PC-9 (cell line): ENCODE data around the gene RUBCN. TPM values are rescaled to one million over a fixed set of nuclear protein-coding genes. Genes with fewer than 3 reads are reported as not detected.
"Not testable (repeated sequence)": the region's sequence is repeated elsewhere in the genome, so short reads cannot be mapped to it uniquely, and the experiment has no call there.

Experiments used
- BruUV-seq: library from RNA; stranded (reverse); fragments of 400-500 nt; replicated peaks from 2 replicates; lab custom pipeline; 2021; lab: Mats Ljungman, UMichigan
- CTCF ChIA-PET: fragments of 300-600 bp; sonication (Branson Sonifier 250); formaldehyde crosslinking; loops from one replicate; lab custom pipeline; 2022; ENCODE audit warnings: antibody characterized with exemption; lab: Charles Lee
- POLR2A ChIA-PET: fragments of 300-600 bp; sonication (Branson Sonifier 250); formaldehyde crosslinking; loops from one replicate; lab custom pipeline; 2022; ENCODE audit warnings: antibody characterized with exemption; ENCODE audit not compliant: unreplicated experiment; lab: Charles Lee
- DNase-seq, 2 experiments: peaks; one replicate each; pipeline versions ENCODE4 v3.0.0 to v3.0.0-alpha.2; 2015 to 2022; ENCODE audit warnings: mixed read lengths in 1 of 2
- H2AFZ ChIP-seq: fragments of 200-600 bp; sonication (generic); 2 replicates; pipeline ENCODE4 v1.8.1; 2017; ENCODE audit warnings: antibody characterized with exemption
- H3F3A ChIP-seq: fragments of 200-600 bp; sonication (generic); 2 replicates; pipeline ENCODE4 v1.8.1; 2017; ENCODE audit warnings: antibody characterized with exemption, mild to moderate bottlenecking, low read depth; ENCODE audit not compliant: insufficient read depth
- H3K27ac ChIP-seq: fragments of 200-600 bp; sonication (generic); 2 replicates; pipeline ENCODE4 v1.6.1; 2016; ENCODE audit warnings: mixed run types
- H3K27me3 ChIP-seq: fragments of 200-600 bp; sonication (generic); 2 replicates; pipeline ENCODE4 v1.6.1; 2016; ENCODE audit warnings: low read depth, mixed run types; ENCODE audit not compliant: insufficient read depth
- H3K36me3 ChIP-seq: fragments of 200-600 bp; sonication (generic); 2 replicates; pipeline ENCODE4 v1.6.1; 2016; ENCODE audit warnings: low read depth, mixed run types
- H3K4me1 ChIP-seq: fragments of 200-600 bp; sonication (generic); replicated peaks from 2 replicates; pipeline ENCODE4 v1.6.1; 2016; ENCODE audit warnings: mixed run types; ENCODE audit not compliant: insufficient read depth
- H3K4me2 ChIP-seq: fragments of 200-600 bp; sonication (generic); 2 replicates; pipeline ENCODE4 v1.6.1; 2017; ENCODE audit warnings: mixed run types
- H3K4me3 ChIP-seq: fragments of 200-600 bp; sonication (generic); 2 replicates; pipeline ENCODE4 v1.6.1; 2016; ENCODE audit warnings: mixed run types
- H3K79me2 ChIP-seq: fragments of 200-600 bp; sonication (generic); 2 replicates; pipeline ENCODE4 v1.6.1; 2017; ENCODE audit warnings: low read depth, mixed run types
- H3K9me2 ChIP-seq: fragments of 200-600 bp; sonication (generic); 2 replicates; pipeline ENCODE4 v1.8.1; 2017; ENCODE audit warnings: mild to moderate bottlenecking; ENCODE audit not compliant: insufficient read depth
- H3K9me3 ChIP-seq: fragments of 200-600 bp; sonication (generic); 2 replicates; pipeline ENCODE4 v1.8.1; 2016; ENCODE audit warnings: low read depth; ENCODE audit not compliant: insufficient read depth
- H4K20me1 ChIP-seq: fragments of 200-600 bp; sonication (generic); 2 replicates; pipeline ENCODE4 v1.8.1; 2017; ENCODE audit not compliant: insufficient read depth
- intact Hi-C: fragments of 100-400 bp; cut with micrococcal nuclease; formaldehyde crosslinking; loops from one replicate; pipeline ENCODE4 v1.10.0; 2022; ENCODE audit not compliant: unreplicated experiment
- total RNA-seq: library from RNA; stranded (reverse); gene quantifications from 2 replicates; pipeline ENCODE4 v1.2.3, GENCODE V29; 2021

The RUBCN gene
- total RNA-seq, 1 experiment from 2014 or later, result 34.2 TPM

DNA sequence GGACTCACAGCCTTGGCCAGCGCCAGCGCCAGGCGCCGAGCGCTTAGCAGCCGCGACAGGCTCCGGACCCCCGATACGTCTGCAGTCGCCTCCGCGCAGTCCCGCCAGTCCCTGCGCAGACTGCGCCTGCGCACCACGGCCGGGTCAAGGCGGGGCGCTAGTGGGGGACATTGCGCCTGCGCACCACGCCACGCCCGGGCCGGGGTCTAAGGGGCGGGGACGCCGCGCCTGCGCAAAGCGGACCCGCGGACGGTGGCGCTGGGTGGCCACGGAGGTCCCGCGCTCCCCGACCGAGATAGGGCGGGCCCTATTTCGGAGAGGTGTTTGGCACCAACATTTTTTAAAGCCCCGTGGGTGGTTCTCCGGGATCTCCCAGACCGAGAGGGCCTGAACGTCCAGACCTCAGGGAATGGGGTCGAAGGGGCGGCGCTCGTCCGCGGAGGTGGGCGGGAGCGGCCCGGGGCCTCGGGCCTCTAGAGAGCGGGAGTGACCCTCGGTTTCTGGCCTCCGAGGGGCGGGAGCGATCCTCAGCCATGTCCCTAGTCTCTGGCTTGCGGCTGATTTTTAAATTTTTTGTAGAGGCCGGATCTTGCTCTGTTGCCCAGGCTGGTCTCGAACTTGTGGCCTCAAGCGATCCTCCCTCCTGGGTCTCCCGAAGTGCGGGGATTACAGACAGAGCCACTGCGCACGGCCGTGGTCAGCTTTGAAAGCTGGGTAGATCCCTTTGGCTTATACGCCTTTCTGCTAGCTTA is 108.8 kb downstream of the RUBCN start:
- POLR2A ChIA-PET, H3K9me2 ChIP-seq, H3F3A ChIP-seq, CTCF ChIA-PET, H3K27me3 ChIP-seq, H4K20me1 ChIP-seq, intact Hi-C loops, H3K36me3 ChIP-seq, H3K4me1 ChIP-seq, H3K9me3 ChIP-seq: not testable (repeated sequence)
- Histone ChIP-seq H3K4me3 (peak overlapping the region; percentile 66), H3K27ac (peak overlapping the region; percentile 45), H3K79me2 (peaks cover 25% of the 10 kb centered on the region), H2AFZ (peak overlapping the region; percentile 98), H3K4me2 (peak overlapping the region; percentile 76)
- peak; percentile 64 to 98 for DNase-seq
- BruUV-seq, result TSS peak; percentile 75

DNA sequence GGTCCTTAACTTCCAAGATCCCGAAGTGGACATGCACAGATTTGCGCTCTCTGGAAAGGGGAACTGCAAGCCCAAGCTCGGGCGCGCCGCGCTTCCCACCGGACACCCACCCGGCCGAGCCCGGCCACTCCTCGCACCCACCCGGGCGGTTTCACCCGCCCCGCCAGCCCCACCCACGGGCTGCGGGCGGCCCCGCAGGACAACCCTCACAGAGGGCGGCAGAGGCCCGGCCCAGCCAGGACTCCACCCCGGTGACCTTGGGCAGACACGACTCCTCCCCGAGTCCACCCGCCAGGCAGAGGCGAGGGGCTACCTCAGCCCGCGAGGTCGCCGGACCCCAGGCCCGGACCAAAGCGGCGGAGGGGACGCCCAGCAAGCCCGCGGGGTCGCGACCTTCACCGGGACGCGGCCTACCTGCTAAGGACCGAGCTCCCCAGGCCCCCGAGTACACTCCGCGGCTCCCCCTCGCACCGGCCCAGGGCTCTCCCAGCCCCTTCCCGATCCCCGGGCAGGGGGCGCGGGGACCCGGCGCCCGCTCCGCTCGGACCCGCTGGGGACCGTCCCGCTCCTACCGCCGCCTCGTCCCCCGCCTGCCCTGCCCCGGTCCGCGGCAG is 109.4 kb downstream of the RUBCN start:
- POLR2A ChIA-PET, intact Hi-C loops, BruUV-seq, H3K36me3 ChIP-seq, H3K4me1 ChIP-seq, CTCF ChIA-PET, H2AFZ ChIP-seq, H3K27ac ChIP-seq, H4K20me1 ChIP-seq, H3K9me3 ChIP-seq, H3K9me2 ChIP-seq, H3K27me3 ChIP-seq, H3F3A ChIP-seq: not testable (repeated sequence)
- Histone ChIP-seq H3K79me2 (peaks cover 25% of the 10 kb centered on the region), H3K4me3 (peak overlapping the region; percentile 66), H3K4me2 (peak overlapping the region; percentile 80)
- peak in 1 of 2 experiments; percentile 48 for DNase-seq

DNA sequence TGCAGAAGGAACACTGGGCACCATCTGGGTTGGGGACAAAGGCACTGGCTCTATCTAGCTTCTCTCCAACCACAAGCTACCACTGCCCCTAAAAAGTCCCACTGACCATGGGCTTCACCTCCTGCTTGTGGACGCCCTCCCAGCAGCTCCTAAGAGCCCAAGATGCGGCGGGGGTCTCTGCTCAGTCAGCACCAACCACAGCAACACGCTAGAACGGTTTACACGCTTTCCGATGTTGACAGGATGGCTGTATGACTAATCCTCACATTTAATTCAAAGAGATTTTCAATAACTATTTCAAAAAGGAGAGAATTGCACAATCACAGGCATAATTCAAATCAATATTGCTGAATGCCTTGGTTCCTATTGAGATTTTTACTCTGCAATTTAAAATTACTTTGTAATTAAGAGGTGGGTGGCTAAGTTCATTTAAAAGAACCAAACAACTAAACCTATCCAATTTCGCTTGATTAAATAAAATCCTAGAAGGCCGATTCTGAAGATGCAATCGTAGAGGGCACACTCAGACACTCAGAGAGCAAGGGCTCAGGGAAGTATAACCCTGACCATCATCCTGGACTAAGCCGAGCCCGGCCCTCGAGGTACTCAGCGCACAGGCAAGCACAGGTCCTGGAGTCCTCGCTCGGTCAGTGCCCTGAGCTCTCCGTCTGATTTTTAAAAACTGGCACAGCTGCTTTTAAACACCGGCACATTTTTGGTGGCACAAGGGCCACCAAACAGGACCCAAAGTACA is 110.1 kb downstream of the RUBCN start:
- POLR2A ChIA-PET, intact Hi-C loops, DNase-seq, H3K9me2 ChIP-seq, H3K9me3 ChIP-seq, H4K20me1 ChIP-seq, H3K27me3 ChIP-seq, H3F3A ChIP-seq, H3K27ac ChIP-seq, H2AFZ ChIP-seq, CTCF ChIA-PET, H3K36me3 ChIP-seq, H3K4me1 ChIP-seq: not testable (repeated sequence)
- H3K79me2 ChIP-seq, result peaks cover 25% of the 10 kb centered on the region
- peak overlapping the region; percentile 59 for H3K4me3 ChIP-seq
- TSS peak; percentile 40 for BruUV-seq
- peak overlapping the region; percentile 80 for H3K4me2 ChIP-seq

DNA sequence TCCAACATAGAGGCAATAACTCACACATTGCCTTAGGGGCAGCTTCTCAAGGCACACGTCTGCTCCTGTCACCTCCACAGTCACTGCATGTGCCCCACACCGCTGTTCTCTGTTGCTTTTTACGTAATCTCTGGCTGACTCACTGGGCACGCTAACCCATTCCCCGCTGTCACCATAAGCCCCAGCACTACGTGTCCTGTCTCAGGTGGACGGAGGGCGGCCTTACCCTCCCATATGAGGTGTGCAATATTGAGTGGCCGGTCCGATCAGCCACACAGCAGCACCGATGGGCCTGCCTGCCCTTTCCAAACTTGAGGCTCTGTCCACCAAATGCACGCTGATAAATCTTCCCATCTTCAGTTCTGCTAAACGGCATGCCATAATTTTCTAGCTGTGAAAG is 115.2 kb downstream of the RUBCN start:
- H3K27me3 ChIP-seq, BruUV-seq, DNase-seq, H3K4me3 ChIP-seq, H3K4me2 ChIP-seq, H3K27ac ChIP-seq, CTCF ChIA-PET, H3K9me3 ChIP-seq, H2AFZ ChIP-seq, intact Hi-C loops, H3F3A ChIP-seq, H3K4me1 ChIP-seq, H3K9me2 ChIP-seq: not testable (repeated sequence)
- H3K36me3 ChIP-seq, result peaks cover 38% of the 10 kb centered on the region
- H4K20me1 ChIP-seq, result peaks cover 11% of the 10 kb centered on the region
- POLR2A ChIA-PET, result interaction anchor here (0.7 kb wide), 1 partner anchor 623 kb away, joined by 3 read pairs; no protein-coding TSS in a partner anchor
- H3K79me2 ChIP-seq, result peaks cover 20% of the 10 kb centered on the region

Other genes starting within 250 kb of the RUBCN start
- gene BDH1, start 180.9 kb downstream of the RUBCN start, total RNA-seq, result 51.7 and 55.1 TPM in 2 replicates
- gene FYTTD1, start 13.0 kb upstream of the RUBCN start, total RNA-seq, result 75.4 and 78.3 TPM in 2 replicates
- 51.9 and 71.5 TPM in 2 replicates for gene LRCH3, start 54.4 kb upstream of the RUBCN start, total RNA-seq
- 1,816 and 1,880 TPM in 2 replicates for gene RPL35A, start 213.3 kb upstream of the RUBCN start, total RNA-seq
- 19.8 and 21.1 TPM in 2 replicates for gene LMLN, start 223.3 kb upstream of the RUBCN start, total RNA-seq